NCI-H1048 (cell line): ENCODE measurements around the gene RNU7-1.

Experiments used
- DNase-seq: peaks from one replicate; lab custom pipeline; 2025; lab: John Stamatoyannopoulos, UW

The RNU7-1 gene

GRCh38 chr12:6953442-6954315 is 10.1 kb downstream of the RNU7-1 start:
- no peak for DNase-seq

- no peak for DNase-seq
Observed at GRCh38 chr12:6954316-6955107, 10.9 kb downstream of the RNU7-1 start.

DNA sequence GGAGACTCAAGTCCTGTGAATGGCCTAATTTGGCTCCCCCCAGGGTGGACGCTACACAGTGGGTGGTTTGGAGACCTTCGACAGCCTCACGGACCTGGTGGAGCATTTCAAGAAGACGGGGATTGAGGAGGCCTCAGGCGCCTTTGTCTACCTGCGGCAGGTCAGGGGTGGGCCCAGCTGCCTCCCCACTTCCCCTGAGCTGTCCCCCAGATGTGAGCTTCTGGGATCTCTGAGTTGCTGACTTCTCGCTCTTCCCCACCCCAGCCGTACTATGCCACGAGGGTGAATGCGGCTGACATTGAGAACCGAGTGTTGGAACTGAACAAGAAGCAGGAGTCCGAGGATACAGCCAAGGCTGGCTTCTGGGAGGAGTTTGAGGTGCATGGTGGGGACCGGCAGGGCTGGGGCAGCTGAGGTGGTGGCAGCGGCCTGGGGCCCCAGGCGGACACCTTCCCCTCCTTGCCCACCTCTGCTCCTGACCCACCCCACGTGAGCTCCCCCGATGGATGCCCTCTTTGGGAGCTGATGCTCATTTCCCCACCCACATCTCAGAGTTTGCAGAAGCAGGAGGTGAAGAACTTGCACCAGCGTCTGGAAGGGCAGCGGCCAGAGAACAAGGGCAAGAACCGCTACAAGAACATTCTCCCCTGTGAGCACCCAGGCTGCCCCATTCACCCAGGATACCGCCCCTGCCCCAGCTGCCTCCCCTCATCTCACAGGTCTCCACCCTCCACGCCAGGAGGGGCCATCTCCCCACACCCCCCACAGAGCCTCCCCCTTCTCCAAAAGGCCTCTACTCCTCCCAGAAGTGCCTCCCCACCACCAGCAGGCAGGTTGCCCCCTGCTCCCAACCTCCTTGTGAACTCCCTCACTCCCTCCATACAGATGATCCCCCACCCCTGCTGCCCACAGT is 11.7 kb downstream of the RNU7-1 start:
- DNase-seq, result no peak

DNA sequence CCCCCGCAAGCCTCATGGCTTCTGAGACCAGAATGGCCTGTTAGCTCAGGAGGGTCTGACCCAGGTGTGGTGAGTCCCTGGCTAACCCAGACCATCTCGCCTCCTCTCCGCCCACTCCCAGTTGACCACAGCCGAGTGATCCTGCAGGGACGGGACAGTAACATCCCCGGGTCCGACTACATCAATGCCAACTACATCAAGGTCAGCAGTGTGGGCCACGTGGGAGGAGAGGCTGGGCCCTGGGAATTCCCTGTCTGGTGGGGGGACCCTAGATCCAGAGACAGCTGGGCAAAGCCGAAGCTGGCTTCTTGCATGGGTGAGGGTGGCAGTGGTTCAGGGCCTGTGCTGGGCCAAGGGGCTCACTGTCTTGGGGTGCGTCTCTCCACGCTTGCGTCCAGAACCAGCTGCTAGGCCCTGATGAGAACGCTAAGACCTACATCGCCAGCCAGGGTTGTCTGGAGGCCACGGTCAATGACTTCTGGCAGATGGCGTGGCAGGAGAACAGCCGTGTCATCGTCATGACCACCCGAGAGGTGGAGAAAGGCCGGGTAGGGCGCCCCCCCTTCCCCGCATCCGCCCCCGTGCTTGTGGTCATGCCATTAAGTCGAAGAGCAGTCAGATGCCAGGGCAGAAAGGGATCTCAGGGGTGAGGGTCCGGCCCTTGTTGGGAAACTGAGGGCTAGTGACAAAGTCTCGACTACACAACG is 12.6 kb downstream of the RNU7-1 start:
- DNase-seq, result no peak

- DNase-seq, result no peak
Observed at GRCh38 chr12:6957151-6957701, 13.6 kb downstream of the RNU7-1 start.

GRCh38 chr12:6957741-6958608 is 14.4 kb downstream of the RNU7-1 start:
- DNase-seq, result no peak

DNA sequence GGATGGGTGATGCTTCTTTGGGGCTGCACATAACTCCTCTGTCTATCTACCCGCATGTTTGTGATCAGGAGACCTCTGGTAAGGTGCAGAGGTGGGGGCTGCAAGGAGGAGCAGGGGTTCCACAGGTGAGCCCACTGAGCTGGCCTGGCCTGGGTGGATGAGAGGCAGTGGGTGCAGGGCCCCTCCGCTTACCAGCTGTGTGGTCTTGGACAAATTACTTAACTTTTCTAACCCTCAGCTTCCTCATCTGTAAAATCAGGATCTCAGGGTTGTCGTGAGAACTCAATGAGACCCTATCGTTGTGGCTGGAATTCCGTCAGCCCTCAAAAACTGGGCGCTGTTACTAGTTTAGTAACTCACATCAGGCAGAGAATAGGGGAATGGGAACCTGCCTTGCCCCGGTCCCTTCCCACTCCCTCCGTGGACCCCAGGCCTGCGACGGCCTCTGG is 15.0 kb downstream of the RNU7-1 start:
- DNase-seq, result no peak

DNA sequence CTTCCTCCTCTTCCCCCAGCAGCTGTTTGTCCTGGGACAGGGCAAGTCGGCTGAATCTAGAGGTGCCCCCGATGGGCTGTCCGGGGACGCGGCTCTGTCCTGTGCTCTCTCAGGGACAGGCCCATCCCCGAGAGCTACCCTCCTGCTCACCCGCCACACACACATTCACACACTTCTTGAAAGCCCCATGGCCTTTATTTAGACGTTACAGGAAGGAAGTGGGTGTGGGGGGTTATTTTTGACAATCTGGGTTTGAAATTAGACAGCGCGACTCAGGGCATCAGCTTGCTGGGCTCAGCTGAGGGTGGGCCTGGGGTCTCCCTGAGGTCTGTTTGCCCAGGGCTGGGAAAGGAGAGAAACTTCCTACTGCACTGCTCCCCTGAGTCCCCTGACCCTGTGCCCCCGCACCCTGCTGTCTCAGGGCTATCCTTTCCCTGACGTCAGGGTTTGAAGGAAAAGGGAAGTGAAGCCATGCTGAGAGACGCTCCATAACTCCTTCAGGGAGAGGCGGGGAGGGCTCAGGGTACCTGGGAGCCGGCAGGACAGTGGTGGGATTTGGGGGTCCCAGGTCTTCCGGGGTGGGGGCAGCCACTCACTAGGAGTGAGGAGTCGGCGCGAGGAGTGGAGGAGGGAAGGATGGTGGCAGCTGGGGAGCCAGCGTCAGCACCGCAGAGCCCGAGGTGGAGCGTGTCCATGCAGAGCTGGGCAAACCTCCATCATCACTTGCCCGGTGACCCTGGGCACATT is 15.6 kb downstream of the RNU7-1 start:
- no peak for DNase-seq

GRCh38 chr12:6959805-6960592 is 16.4 kb downstream of the RNU7-1 start:
- no peak for DNase-seq

GRCh38 chr12:6960593-6961277 is 17.1 kb downstream of the RNU7-1 start:
- DNase-seq, result no peak

DNA sequence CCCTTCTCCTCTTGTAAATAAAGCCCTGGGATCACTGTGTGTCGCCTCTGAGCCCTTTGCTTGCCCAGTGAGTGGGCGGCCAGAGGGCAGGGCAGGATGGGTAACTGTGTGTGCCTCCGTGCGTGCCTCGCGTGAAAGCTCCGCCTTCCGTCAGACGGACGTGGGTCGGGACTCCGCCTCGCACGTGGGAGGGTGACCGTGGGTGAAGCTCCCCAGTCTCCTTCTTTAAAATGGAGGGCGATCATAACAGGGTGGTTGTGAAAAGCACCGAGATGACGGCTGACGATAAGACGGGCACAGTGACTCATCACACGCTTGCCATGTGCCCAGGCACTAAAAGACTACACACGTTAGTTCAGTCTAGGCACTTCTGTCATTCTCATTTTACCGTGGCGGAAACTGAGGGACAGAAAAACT is 17.7 kb downstream of the RNU7-1 start:
- no peak for DNase-seq

- DNase-seq, result peak; percentile 8
Observed at GRCh38 chr12:6961695-6962284, 18.2 kb downstream of the RNU7-1 start.

DNA sequence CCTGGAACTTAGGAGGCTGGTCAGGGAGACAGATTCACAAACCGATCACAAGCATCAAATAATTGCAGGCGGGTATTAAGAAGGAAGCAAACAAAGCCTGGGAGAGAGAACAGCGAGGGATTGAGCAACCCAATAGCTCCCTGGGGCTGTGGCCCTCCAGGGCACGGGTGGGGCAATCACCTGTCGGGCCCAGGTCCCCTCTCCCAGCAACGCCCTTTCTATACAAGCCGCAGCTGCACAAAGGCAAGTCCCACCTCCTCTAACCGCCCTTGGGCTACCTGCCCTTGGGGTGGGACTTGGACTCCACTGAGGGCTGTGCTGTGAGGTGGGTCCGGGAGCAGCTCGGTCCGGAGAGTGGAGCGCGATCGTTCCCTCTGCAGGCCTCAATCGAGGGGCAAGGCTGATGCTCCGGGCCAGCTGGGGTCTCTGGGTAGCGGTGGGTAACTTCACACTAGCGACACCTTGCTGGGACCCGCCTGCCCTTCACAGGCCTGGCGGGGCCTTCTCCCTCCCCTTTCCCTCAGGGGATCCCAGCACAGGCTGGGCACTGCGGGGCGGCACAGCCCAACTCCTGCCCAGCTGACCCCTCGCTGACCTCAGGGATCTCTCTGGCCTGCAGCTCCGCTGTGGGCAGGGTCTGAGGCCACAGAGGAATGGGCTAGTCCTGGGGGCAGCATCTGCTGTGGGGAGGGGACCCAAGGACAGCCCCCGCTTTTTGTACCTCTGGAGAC is 18.8 kb downstream of the RNU7-1 start:
- DNase-seq, result no peak

GRCh38 chr12:6963016-6963731 is 19.6 kb downstream of the RNU7-1 start:
- DNase-seq, result peak; percentile 88

DNA sequence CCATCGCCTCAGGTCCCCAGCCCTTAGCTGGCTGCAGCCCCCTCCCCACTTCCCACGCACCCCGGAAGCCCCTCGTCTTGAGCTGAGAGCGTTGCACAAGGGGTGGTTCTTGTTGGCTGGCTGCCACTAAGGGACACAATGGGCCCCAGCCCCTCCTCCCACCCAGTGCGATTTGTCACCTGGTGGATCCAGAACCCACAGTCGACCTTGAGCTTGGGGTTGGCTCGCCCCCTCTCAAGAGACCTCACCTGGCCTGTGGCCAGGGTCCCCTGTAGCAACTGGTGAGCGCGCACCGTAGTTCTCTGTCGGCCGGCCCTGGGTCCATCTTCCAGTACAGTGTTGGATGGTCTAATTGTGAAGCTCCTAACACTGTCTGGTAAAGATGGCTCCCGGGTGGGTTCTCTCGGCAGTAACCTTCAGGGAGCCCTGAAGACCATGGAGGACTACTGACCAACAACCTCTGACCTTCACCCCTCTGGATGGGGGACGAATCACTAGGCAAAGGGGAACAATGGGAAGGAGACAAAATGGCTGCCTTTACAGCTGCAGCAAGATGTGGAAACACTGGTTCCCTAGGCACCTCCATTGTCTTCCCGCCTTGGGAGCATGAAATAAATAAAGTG is 20.3 kb downstream of the RNU7-1 start:
- no peak for DNase-seq

- DNase-seq, result no peak
Observed at GRCh38 chr12:6964605-6965025, 21.0 kb downstream of the RNU7-1 start.
